ENCODE data around the gene MOCS3. TPM values are rescaled to one million over a fixed set of nuclear protein-coding genes. Genes with fewer than 3 reads are reported as not detected.
A peak's percentile ranks its signal among the peaks of the same experiment; 100 is the strongest.

The MOCS3 gene
- total RNA-seq, 2 donors from 2014 or later, result 2.9 to 3.1 TPM

- Histone ChIP-seq H3K4me3 (no peak overlapping the region), H3K27me3 (no peaks in the 10 kb centered on the region), H3K27ac (no peak overlapping the region), H3K4me1 (peaks cover 0 to 80% of the 10 kb centered on the region in 2 donors), H3K36me3 (no peaks in the 10 kb centered on the region), H3K9me3 (no peaks in the 10 kb centered on the region)
- DNase-seq (ENCODE audit: low spot score), result no peak
- no peak for TF ChIP-seq CTCF (IDR thresholded peaks at IDR 0.05)
Observed at GRCh38 chr20:50921803-50922501, 36.7 kb upstream of the MOCS3 start.

- H3K9me3 ChIP-seq, result no peaks in the 10 kb centered on the region
- no peaks in the 10 kb centered on the region for H3K36me3 ChIP-seq
- no peak overlapping the region for H3K4me3 ChIP-seq
- H3K27me3 ChIP-seq, result no peaks in the 10 kb centered on the region
- no peak for DNase-seq (ENCODE audit: low spot score)
- peaks cover 0 to 79% of the 10 kb centered on the region in 2 donors for H3K4me1 ChIP-seq
- TF ChIP-seq CTCF (IDR thresholded peaks at IDR 0.05), result no peak
- H3K27ac ChIP-seq, result no peak overlapping the region
Observed at GRCh38 chr20:50924261-50924920, 34.2 kb upstream of the MOCS3 start.

GRCh38 chr20:50926530-50926929 lies 32.1 kb upstream of the MOCS3 start:
- Histone ChIP-seq H3K4me3 (no peak overlapping the region), H3K4me1 (peaks cover 0 to 71% of the 10 kb centered on the region in 2 donors), H3K27ac (no peak overlapping the region), H3K36me3 (no peaks in the 10 kb centered on the region), H3K27me3 (no peaks in the 10 kb centered on the region), H3K9me3 (no peaks in the 10 kb centered on the region)
- no peak for TF ChIP-seq CTCF (IDR thresholded peaks at IDR 0.05)
- DNase-seq (ENCODE audit: low spot score), result no peak

GRCh38 chr20:50928469-50928868 lies 30.1 kb upstream of the MOCS3 start:
- DNase-seq (ENCODE audit: low spot score), result no peak
- no peaks in the 10 kb centered on the region for H3K36me3 ChIP-seq
- H3K4me3 ChIP-seq, result no peak overlapping the region
- TF ChIP-seq CTCF (IDR thresholded peaks at IDR 0.05), result no peak
- no peaks in the 10 kb centered on the region for H3K27me3 ChIP-seq
- peaks cover 0 to 64% of the 10 kb centered on the region in 2 donors for H3K4me1 ChIP-seq
- H3K9me3 ChIP-seq, result no peaks in the 10 kb centered on the region
- H3K27ac ChIP-seq, result peak overlapping the region in 1 of 2 donors; percentile 20

GRCh38 chr20:50929299-50930138 lies 29.1 kb upstream of the MOCS3 start:
- TF ChIP-seq CTCF (IDR thresholded peaks at IDR 0.05), result peak; percentile 72 to 85
- Histone ChIP-seq H3K36me3 (peaks cover 9% of the 10 kb centered on the region), H3K27ac (peak overlapping the region; percentile 72 to 77), H3K27me3 (no peaks in the 10 kb centered on the region), H3K4me1 (peaks cover 0 to 58% of the 10 kb centered on the region in 2 donors), H3K9me3 (no peaks in the 10 kb centered on the region), H3K4me3 (peak overlapping the region; percentile 83 to 84)
- DNase-seq (ENCODE audit: low spot score), result peak; percentile 93
